GM19239 (cell line): Measurements from ENCODE around the gene STPG4.
"Not testable (repeated sequence)": the region's sequence is repeated elsewhere in the genome, so short reads cannot be mapped to it uniquely, and the experiment has no call there.

Experiments
- DNase-seq: peaks from one replicate; pipeline ENCODE4 v3.0.0; 2011; ENCODE audit warnings: low spot score; ENCODE audit not compliant: insufficient read length
- FAIRE-seq: peaks from 2 replicates; lab custom pipeline; 2011; peaks lifted over from hg19 to GRCh38; lab: Jason Lieb, UNC

Gene STPG4

DNA sequence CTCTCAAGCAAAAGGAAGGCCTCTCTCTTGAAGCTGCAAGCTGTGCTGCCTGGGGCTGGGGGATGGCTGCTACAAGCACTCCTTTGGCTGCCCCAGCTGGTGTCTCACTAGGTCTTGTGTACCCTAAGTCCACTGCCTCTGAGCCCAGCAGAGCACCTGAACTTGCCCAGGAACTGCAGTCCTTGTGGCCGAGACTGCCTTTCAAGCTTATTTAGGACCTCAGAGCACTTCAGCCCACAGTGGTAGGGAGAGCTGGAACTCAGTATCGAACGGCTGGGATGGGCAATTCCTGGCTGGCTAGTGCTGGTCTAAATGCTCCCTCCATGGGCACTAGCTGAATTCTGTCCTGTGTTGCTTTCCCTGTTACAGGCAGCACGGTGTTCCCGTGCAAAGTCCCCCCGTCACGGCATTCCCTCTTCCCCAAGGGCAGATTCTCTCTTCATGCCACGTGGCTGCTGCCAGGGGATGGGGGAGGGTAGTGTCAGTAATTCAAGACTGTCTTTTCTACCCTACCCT lies 25.9 kb downstream of the STPG4 start:
- DNase-seq, result no peak
- FAIRE-seq, result no peak

DNA sequence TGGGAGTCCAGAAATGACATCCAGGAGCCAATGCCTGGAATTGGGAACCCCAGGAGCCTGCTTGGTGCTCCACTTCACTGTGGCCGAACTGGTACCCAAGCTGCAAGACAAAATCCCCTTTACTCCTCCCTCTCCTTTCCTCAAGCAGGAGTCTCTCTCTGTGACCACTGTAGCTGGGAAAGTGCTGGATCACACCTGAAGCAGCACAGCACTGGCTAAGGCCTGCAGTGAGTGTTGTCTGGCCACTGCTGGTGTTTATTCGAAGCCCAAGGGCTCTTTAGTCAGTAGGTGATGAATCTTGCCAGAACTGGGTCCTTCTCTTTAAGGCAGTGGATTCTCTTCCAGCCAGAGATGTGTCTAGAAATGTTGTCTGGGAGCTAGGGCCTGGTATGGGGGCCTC lies 26.4 kb downstream of the STPG4 start:
- FAIRE-seq, result no peak

DNA sequence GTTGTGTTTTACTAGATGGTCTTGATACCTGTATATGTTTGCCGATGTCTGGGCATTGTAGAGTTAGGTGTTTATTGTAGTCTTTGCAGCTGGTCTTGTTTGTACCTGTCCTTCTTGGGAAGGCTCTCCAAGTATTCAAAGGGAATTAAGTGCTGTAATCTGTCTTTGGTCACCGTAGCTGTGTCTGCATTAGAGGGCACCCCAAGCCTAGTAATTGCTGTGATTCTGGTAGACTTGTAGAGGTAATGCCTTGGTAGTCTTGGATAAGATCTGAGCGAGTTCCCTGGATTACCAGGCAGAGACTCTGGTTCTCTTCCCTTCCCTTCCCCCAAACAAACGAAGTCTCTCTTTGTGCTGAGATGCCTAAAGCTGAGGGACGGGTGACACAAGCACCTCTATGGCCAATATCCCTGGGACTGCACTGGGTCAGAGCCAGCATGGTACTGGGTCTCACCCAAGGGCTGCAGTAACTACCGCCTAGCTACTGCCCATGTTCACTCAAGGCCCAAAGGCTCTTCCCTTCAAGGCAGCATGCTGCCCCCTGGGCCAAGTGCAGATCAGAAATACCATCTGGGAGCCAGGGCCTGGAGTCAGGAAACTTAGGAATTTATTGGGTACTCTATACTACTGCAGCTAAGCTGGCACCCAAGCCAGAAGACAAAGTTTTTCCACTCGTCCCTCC lies 27.1 kb downstream of the STPG4 start:
- no peak for FAIRE-seq
- DNase-seq, result no peak

More for the DNA sequence above, 26.4 kb downstream of the STPG4 start:
- no peak for DNase-seq

DNA sequence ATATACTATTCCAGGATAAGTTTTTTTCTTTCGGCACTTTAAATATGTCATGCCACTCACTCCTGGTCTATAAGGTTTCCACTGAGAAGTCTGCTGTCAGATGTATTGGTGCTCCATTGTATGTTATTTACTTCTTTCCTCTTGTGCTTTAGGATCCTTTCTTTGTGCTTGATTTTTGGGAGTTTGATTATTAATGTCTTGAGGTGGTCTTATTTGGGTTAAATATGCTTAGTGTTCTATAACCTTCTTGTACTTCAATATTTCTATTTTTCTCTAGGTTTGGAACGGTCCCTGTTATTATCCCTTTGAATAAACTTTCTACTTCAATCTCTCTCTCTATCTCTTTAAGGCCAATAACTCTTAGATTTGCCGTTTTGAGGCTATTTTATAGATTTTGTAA lies 28.3 kb downstream of the STPG4 start:
- FAIRE-seq, result no peak
- DNase-seq, result no peak

DNA sequence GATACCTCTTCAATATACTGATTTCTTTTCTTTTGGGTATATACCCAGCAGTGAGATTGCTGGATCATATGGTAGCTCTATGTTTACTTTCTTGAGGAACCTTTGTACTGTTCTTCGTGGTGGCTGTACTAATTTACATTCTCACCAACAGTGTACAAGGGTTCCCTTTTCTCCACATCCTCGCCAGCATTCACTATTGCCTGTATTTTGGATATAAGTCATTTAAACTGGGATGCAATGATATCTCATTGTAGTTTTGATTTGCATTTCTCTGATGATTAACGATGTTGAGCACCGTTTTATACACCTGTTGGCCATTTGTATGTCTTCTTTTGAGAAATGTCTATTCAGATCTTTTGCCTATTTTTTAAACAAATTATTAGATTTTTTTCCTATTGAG lies 30.4 kb downstream of the STPG4 start:
- FAIRE-seq, result not testable (repeated sequence)

DNA sequence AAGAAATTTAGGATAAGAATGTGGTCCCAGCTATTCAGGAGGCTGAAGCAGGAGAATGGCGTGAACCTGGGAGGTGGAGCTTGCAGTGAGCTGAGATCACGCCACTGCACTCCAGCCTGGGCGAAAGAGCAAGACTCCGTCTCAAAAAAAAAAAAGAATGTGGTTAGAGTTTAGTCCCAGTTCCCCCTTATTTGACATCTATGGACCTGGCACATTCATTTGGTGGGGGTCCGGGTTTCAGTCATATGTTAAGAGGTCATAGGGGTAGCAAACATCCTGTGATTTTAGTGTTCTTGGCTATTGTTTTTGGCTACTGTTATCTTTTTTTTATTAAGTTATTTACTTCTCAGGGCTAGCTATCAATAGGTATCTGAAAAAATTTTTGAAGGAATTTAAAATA lies 34.7 kb downstream of the STPG4 start:
- not testable (repeated sequence) for FAIRE-seq, DNase-seq

More for the DNA sequence above, 30.4 kb downstream of the STPG4 start:
- not testable (repeated sequence) for DNase-seq

DNA sequence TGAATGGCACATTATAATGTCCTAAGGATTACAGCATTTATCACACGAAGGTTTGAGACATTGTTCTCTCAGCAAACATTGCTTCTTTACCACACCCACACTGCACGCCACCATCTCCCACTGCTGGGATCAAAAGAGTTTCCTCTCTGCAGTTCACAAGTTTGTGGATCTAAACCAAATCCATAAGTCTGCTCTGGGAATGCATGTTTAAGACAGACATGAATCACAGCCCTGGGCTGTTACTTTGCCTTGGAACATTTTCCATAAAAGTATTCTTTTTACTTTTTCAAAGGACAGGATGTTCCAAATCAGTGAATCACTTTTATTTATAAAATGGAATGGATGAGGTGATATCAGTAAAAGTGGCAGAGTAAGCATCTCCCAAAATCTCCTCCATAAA lies 36.1 kb downstream of the STPG4 start:
- no peak for FAIRE-seq

DNA sequence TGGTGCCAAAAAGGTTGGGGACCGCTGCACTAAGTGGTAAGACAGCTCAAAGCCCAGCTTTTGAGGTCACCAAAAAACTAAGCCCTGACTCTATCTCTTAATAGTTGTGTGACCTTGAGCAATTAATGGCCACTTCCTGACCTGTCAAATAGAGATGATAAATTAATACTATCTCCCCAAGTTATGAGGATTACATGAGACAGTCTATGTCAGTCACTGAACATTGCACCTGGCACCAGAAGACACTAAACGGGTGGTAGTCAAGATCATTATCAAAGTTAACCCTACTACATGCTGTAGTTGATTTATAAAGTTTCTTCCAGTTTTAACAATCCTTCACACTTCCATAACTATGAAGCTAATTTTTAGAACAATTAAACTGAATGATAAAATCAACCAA lies 36.5 kb downstream of the STPG4 start:
- no peak for DNase-seq
- FAIRE-seq, result no peak

More for the DNA sequence above, 36.1 kb downstream of the STPG4 start:
- DNase-seq, result no peak

DNA sequence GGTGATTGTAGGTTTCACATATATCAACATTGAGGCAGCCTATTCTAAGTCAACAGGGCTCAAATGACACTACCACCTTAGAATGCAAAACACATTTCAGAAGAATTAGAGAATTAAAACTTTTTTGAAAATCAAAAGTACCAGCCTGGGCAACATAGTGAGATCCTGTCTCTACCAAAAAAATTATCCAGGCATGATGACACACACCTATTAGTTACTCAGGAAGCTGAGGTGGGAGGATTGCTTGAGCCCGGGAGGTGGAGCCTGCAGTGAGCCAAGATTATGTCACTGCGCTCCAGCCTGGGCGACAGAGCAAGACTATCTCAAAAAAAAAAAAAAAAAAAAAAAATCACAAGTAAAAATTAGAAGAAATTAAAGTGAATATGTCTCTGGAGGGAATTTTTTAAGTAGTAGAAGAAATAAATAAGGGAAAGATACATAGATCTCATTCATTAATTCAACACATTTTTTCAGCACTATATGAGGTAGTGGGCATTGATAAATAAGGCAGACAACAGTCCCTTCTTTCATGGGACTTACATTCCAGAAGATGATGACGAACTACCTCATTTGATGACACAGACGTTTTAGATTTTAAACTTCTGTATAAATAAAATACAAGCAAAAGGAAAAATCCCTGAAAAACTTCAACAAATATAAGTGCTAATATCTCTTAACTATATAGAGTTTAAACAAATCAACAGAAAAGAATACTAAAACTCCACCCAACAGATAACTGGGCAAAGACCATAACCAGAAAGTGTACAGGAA lies 42.3 kb downstream of the STPG4 start:
- DNase-seq (no peak), FAIRE-seq (no peak)

DNA sequence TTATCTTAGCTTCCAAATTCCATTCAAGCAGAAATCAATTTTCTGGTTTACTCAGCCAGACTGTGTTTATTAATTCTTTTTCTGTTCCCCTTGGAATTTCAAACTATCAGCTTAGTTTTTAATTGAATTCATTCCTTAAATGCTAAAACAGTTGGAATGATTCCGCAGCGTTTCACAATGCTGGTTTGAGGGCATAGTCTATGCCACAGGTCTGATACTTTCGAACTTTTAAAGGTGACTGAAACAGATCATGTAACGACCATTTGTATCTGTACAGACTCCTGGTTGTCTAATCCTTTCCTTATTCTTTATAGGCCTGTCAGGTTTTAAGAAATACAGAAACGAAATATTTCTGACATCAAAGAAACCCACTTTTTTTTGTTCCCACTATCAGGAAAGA lies 45.4 kb downstream of the STPG4 start:
- FAIRE-seq, result no peak
- no peak for DNase-seq

DNA sequence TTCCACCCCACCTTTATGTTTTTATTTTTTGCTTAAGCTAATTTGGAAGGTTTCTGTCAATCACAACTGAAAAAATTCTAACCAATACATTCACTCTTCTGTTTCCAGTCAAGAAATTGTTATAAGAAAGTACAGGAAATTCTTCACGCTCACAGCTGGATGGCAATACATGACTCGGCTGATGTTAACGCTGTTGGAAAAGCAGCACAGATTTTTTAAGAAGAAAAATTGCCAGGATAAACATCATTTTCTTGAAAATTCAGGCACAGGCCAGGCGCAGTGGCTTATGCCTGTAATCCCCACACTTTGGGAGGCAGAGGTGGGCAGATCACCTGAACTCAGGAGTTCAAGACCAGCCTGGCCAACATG lies 46.1 kb downstream of the STPG4 start:
- no peak for FAIRE-seq
- DNase-seq, result no peak

DNA sequence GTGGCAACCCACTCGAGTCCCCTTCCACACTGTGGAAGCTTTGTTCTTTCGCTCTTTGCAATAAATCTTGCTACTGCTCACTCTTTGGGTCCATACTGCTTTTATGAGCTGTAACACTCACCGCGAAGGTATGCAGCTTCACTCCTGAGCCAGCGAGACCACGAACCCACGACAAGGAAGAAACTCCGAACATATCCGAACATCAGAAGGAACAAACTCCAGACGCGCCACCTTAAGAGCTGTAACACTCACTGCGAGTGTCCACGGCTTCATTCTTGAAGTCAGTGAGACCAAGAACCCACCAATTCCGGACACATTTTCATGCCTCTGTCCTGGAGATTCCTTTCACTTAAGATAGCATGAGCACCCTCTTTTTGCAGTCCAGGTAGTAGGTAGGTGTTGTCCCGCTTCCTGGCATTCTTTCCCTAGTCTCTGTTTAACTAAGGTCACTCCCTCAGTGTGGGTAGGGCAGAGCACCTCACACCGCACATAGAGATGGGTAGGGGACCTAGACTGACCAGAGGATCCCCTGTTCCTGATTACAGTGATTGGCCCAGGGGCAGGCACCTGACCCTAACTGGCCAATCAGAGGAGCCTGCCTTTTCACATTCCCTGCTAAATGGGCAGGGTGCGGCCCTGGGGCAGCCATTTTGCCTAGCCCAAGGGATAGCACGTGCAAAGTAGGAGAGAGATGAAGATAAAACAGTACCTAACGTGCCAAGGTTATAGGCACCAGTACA lies 46.7 kb downstream of the STPG4 start:
- DNase-seq, FAIRE-seq: not testable (repeated sequence)

DNA sequence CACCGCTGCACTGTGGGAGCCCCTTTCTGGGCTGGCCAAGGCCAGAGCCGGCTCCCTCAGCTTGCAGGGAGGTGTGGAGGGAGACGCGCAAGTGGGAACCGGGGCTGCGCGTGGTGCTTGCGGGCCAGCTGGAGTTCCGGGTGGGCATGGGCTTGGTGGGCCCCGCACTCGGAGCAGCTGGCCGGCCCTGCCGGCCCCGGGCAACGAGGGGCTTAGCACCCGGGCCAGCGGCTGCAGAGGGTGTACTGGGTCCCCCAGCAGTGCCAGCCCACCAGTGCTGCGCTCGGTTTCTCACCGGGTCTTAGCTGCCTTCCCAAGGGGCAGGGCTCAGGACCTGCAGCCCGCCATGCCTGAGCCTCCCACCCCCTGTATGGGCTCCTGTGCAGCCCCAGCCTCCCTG lies 47.9 kb downstream of the STPG4 start:
- DNase-seq, FAIRE-seq: not testable (repeated sequence)

DNA sequence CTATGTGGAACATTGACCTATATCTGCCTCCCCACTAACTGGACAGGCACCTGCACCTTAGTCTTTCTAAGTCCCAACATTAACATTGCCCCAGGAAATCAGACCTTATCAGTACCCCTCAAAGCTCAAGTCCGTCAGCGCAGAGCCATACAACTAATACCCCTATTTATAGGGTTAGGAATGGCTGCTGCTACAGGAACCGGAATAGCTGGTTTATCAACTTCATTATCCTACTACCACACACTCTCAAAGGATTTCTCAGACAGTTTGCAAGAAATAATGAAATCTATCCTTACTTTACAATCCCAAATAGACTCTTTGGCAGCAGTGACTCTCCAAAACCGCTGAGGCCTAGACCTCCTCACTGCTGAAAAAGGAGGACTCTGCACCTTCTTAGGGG lies 48.9 kb downstream of the STPG4 start:
- not testable (repeated sequence) for DNase-seq, FAIRE-seq

DNA sequence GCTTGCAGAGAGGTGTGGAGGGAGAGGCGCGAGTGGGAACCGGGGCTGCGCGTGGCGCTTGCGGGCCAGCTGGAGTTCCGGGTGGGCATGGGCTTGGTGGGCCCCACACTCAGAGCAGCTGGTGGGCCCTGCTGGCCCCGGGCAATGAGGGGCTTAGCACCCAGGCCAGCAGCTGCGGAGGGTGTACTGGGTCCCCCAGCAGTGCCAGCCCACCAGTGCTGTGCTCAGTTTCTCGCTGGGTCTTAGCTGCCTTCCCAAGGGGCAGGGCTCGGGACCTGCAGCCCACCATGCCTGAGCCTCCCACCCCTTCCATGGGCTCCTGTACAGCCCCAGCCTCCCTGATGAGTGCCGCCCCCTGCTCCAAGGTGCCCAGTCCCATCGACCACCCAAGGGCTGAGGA lies 55.4 kb downstream of the STPG4 start:
- DNase-seq, FAIRE-seq: not testable (repeated sequence)

DNA sequence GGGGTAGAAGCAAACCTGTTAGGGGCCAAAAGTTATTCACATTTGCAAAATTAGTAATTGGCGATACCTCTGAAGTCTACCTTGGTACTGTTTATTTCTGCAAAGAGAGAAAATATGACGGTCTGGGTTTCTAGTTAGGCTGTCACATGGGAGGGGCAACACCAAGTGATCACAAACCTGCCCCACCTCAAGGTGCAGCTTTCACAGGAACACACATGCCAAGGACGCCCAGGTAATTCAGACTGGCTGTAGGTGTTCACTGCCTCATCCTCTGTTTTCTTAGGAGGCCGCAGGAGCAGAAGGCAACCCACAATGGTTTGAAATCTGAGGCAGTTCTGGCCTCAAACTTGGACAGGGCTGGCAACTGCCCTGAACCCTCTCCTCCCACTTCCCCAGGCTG lies 56.2 kb downstream of the STPG4 start:
- DNase-seq, result no peak
- no peak for FAIRE-seq

DNA sequence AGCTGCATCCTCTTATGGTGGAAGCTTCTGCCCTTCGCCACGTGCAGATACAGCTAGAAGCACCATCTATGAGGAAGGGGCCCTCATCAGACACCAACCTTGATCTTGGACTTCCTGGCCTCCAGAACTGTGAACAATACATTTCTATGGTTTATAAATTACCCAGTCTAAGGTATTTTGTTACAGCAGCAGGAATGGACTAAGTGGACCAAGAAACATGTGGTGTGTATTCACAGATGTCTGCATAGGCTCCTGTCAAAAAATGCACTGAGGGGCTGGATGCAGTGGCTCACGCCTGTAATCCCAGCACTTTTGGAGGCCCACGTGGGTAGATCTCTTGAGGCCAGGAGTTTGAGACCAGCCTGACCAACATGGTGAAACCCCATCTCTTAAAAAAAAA lies 57.5 kb downstream of the STPG4 start:
- DNase-seq (no peak), FAIRE-seq (no peak)

DNA sequence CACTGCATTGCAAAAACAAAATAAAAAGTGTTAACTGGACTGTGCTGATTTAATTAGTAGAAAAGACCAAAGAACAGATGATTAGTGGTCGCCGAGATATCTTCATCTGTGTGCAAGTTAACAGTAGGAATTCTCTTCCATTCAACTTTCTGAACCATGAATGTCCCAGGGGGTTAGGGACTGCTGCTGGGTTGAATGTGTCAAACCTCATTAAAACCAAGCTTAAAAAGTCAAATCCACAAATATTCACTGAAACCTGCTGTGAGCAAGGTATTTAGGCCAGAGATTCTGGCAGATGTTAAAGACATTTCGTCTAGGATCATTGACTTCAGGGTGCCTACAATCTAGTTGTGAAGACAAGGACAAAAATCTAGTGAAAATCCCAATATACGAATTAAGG lies 58.7 kb downstream of the STPG4 start:
- no peak for DNase-seq
- FAIRE-seq, result no peak

DNA sequence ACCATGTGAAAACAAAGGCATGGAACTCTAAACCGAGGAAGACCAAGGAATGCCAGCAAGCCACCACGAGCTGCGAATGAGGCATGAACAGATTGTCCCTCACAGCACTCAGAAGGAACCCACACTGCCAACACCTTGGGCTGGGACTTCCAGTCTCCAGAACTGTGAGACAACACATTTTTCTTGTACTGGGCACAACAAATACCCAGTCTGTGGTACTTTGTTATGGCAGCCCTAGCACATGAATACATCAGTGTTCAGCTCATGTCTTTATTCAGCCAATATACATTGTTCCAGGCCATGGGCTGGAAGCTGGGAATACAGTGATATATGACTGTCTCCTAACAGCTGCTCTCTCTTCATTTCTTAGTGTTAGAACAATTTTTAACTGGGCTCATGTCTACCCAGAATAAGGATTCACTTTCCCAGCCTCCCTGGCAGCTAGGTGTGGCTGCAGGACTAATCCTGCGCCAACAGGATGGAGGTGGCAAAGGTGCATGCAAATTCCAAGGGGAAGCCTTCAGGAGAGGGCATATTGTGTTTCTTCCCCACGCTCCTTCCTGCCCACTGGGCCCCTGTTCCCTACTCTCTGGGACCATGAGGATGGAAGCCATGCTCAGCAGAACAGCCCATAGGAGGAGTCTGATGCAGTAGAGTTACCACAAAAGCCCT lies 59.6 kb downstream of the STPG4 start:
- DNase-seq, result no peak
- FAIRE-seq, result no peak

DNA sequence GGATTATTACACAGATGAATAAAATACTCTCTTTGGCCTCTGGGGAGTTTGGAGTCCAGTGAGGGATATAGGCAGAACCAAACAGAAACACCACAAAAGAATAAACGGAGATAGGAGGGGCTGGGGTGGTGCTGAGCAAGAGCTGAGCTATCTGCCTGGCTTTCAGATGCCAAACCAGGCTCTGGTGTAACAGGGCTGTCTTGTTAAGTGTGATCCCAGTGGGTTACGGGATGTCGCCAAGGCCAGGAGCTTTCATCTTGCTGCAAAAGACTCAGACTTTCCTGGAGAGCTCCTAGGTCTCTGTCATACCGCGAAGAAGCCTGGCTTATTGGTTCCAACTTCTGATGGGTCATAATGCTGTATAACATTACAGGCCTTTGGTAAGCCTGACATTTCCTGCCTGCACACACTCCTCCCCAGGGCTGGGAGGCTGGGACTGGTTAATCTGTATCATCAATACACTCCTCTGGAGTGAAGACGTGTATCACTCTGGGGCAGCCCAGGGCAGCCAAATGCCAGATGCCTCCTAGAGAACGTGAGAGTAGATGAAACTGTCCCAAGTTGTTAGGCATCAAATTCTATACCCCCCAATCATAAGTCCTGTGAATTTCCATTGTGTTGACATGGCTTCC lies 60.5 kb downstream of the STPG4 start:
- FAIRE-seq, result no peak
- no peak for DNase-seq
